Activated CD4-positive, alpha-beta T cell treated with anti-CD3 and anti-CD28 coated beads, Interleukin-2, Interleukin-4, amounts not matched to agents 100 ng/mL and 50 ng/mL, durations not matched to agents 16 hours and 8 hours (primary cell): ENCODE results near the gene MTX3.

Source experiments
- DNase-seq: peaks from one replicate; pipeline ENCODE4 v3.0.0-alpha.2; 2020; ENCODE audit warnings: low spot score

The MTX3 gene

GRCh38 chr5:79936002-79936645 is 54.9 kb downstream of the MTX3 start:
- no peak for DNase-seq

GRCh38 chr5:79934681-79935080 is 56.4 kb downstream of the MTX3 start:
- no peak for DNase-seq

- no peak for DNase-seq
Observed at GRCh38 chr5:79932510-79933504, 58.3 kb downstream of the MTX3 start.

GRCh38 chr5:79931866-79932265 is 59.2 kb downstream of the MTX3 start:
- DNase-seq = no peak

- no peak for DNase-seq
Observed at GRCh38 chr5:79931409-79931808, 59.7 kb downstream of the MTX3 start.

- DNase-seq = no peak
Observed at GRCh38 chr5:79929095-79929494, 62.0 kb downstream of the MTX3 start.
